Measurements from ENCODE around the gene LRTM1.

The LRTM1 gene

DNA sequence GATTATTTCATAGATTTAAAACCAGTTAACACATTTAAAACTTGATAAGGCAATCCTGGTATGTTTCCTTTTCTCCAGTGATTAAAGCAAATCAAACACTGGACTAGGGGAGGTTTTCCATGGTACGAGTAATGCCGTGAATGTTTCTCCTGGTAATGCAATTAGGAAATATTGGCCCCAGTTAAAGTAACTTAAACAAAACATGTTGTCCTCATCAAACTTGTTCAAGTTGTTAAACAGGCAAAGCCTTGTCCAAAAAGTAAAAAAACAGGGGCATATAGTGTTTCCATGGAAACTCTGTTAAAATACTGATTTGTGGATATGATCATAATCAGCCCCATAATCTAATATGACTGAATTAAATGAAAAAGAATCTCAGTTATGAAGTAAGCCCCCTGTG is 13.1 kb upstream of the LRTM1 start:
- no peak for DNase-seq (ENCODE audit: low read depth in 4 of 4, low spot score in 1 of 4)

DNA sequence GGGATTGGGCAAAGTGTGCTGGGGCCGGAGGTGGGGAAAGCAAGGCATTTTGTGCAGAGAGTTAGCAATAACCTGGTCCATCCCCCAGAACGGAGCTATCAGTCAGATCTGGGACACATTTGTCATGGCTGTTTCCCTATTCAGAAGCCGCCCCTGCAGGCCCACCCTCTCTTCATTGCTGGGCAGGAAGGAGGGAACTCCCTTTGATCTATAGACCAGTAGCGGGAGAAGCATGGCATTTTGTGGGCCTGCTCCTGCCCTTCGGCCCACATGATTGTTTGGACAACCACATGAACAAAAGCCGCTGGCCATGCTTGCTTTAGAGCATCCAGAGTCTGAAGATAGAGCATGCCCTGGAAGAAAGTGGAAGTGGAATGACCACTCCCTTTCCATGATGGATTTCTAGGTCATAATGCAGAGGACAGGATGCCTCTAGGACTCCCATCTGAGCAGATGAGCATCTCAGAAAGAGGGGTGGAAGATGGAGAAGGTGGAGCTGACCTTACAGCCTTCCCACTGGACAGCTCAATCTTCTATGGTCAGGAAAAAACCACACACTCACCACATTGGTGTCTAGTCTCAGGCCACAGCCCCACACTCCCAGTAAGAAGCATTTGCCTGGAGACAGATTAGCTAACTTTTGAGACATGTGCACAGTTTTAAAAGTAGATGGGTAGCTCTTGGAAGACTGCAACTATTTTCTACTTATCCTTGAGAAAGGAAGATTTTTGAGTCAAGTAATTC is 11.9 kb upstream of the LRTM1 start:
- no peak for DNase-seq (ENCODE audit: low read depth in 4 of 4, low spot score in 1 of 4)

DNA sequence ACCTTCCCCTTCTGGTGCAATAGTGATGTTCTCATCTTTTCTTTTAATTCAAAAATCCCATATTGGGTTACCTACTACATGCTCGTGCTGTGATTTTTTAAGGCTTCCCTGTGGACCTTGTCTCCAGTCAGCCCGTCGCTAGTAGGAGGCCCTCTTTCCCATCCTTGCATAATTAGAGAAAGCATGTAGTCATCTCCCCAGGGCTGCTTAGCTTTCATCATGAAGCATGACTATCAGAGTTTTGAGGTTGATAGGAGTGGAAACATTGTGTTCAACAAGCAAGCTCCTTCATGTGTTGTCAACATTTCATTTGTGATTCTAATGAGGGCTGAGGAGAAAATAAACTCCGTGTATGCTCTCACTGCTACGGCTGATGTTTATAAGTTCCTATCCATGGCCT is 8.7 kb upstream of the LRTM1 start:
- no peak for DNase-seq (ENCODE audit: low read depth in 4 of 4, low spot score in 1 of 4)

DNA sequence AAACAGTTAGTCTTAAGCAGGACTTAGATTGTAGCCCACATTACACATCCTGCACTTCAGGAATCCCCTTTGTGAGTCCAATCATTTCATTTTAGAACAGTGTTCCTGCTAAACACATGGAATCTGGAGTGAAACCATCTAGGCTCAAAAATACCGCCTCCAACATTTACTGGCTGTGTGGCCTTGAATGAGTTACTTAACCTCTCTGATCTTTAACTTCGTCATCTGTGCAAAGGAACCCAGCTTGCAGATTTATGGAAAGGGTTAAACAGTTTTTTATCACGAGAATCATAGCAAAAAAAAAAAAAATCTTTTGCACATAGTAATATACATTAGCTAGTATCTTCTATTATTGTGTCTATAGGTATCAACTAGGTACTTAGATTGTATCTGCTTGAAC is 8.0 kb upstream of the LRTM1 start:
- no peak for DNase-seq (ENCODE audit: low read depth in 4 of 4, low spot score in 1 of 4)

DNA sequence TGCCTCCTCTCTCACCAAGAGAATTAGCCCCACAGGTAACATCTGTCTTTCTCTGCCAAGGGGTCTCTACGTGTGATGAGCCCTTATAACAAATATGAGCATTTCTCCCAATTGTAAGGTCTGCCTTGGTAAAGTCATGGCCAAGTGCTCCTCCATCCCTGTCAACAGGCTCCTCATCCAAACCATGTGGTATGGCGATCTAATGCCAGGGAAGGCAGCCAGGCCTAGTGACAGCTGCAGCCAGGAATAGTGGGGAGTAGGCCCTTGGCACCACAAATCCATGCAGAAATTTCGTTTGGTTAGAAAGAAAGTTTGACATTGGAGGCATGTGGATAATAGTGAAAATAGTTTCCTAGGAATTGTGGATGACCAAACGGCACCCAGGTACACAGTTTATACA is 4.7 kb upstream of the LRTM1 start:
- DNase-seq (ENCODE audit: low read depth in 4 of 4, low spot score in 1 of 4): no peak

DNA sequence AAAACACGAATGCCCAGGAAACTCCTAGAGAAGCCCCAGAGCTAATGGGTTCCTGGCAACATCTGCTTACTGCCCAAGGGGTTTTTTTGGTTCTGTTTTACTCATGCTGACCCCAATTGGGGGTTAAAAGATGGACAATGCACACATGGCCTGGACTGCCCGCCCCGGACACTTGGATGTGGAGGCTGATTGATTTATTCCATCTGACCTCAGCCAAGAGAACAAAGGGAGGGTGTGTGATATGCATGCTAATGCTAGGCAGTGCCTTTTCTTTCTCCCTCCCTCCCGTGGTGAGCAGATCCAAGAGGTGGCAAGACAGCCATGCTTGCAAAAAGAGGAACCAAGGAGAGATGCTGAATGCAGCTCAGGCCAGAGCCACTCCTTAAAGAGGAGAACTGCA is 3.3 kb upstream of the LRTM1 start:
- DNase-seq (ENCODE audit: low read depth in 4 of 4, low spot score in 1 of 4): no peak

DNA sequence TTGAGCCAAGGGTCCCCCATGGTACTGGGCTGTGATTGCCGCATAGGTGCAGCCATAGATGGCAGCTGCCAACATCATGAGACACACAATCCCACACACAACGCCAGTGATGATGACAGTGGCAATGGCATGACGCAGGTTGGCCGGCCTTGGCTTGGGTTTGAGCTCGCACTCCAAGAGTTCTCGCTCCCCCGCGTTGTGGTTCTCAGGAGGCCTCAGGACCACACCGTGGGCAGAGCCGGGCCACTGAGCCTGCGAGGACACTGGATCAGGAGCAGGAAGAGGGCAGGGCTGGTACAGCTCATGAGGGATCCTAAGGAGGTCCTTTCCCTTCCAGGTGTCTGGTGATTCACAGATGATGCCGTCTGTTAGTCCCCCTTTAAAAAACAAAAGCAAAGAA is 9.3 kb downstream of the LRTM1 start:
- no peak for DNase-seq (ENCODE audit: low read depth in 4 of 4, low spot score in 1 of 4)

DNA sequence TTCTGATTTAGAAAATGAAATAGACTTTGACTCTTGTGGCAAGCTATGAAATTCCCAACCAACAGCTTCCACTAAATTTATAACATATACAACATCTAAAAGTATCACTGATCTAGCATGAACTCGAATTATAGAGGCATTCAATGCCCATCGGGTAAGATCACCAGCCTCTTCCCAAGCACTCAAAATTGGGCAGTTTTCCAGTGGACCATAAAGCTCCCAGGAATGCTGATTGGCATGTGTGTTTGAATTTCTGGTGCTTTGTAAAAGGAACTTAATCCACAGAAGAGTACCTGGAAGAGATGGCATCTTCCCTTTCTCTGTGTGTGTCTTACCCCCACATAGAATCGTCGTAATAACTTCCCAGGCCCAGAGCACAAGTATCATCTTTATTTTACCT is 10.0 kb downstream of the LRTM1 start:
- DNase-seq (ENCODE audit: low read depth in 4 of 4, low spot score in 1 of 4): no peak

DNA sequence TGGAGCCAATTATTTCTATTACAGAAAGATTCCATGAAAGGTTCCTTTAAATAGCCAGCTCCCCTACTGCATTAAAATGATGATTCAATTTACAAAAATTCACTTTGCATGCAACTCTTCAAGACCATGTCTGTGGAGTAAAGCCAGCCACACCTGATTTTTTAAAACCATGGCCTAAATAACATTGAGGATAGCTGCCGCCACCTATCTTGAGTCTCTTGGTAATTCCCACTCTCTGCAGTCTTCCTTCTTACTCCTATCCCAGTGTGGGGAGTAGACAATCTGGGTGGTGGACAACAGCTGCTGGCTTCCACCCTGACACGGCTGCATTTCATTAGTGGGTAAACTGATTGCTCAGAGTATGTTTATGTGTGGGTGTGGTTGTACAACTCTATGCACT is 10.7 kb downstream of the LRTM1 start:
- DNase-seq (ENCODE audit: low read depth in 4 of 4, low spot score in 1 of 4): no peak

DNA sequence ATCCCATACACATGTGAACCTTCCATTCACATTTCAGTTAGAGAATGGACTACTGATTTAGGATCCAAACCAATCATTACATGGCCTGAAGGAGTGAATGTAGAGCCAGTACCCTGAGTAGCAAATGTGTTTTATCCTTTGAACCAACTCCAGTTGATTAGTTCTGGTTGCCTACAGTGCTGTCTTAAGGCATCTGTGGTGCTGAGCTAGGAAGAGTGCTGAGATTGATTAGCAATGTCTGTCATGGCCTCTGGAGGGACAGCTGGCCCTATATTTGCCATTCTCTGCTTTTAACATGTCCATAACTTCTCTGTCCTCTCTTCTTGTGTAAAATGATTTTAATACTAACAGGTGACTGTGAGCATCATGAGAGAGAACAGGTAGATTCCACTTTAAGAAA is 11.1 kb downstream of the LRTM1 start:
- no peak for DNase-seq (ENCODE audit: low read depth in 4 of 4, low spot score in 1 of 4)

DNA sequence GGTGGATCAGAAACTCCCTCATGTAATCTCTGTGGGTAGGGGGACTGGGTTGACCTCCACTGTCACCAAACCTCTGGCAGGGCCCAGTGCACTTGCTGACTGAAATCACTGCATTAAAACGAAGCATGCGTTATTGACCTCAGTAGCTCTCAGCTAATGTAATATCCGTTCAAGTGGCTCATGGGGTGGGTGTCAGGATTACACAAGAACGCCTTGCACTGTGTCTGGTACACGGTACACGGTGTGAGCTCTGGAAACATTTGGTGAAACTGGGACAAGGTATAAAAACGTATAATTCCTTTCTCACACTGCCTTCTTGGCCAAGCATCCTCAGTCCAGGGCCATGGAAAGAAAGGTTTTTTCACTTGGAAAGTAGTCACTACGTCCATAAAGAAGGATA is 11.9 kb downstream of the LRTM1 start:
- no peak for DNase-seq (ENCODE audit: low read depth in 4 of 4, low spot score in 1 of 4)

DNA sequence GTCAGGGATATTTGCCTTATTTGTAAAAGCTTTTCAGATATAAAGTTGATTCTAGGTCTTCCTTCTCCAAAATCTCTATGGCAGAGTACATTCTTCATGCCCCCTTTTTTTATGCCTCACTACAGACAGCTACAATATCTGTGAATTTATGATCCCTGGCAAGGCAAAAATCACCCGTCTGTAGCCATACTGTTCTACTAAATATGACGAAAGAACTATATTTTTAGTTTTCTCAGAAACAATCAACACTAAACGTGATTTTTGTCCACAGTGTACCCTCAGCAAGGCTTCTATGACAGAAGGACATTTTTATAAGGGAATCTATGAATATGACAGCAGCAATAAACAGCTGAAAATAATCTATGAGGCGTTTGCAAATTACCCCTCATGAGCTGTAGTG is 12.7 kb downstream of the LRTM1 start:
- DNase-seq (ENCODE audit: low read depth in 4 of 4, low spot score in 1 of 4): no peak

DNA sequence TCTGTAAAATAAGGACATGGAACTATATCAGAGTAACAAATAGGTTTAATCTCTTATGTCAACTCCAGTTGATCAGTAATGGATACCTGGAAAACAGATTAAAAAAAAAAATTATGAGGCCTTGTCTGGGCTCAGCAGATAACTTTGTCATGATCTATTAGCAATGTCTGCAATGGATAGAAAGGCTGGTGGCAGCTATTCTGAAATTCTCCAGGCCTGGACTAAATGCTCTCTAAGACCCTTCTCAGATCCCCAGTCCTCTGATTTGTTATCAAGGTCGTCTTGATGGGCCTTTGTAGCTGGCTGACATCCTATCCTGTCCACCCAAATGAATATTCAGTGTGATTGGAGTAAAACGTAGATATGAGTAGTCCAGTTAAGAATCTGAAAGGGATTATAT is 13.7 kb downstream of the LRTM1 start:
- no peak for DNase-seq (ENCODE audit: low read depth in 4 of 4, low spot score in 1 of 4)

DNA sequence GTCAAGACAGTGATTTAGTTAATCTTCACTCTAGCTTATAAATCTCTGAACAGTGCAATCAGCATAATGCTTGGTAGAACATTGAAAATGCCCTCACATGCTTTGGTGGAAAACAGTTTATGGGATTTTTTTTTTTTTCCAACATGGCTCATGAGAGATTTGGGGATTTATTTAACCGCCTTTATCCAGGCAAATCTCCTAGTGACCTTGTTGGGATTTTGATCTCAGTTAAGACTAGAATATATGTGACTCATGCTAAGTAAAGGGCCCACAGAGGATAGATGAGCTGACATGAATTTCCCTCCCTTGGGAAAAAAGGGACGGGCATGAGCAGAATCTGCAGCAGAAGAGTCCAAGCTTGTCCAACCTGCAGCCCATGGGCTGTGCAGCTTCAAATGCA is 18.7 kb downstream of the LRTM1 start:
- no peak for DNase-seq (ENCODE audit: low read depth in 4 of 4, low spot score in 1 of 4)

DNA sequence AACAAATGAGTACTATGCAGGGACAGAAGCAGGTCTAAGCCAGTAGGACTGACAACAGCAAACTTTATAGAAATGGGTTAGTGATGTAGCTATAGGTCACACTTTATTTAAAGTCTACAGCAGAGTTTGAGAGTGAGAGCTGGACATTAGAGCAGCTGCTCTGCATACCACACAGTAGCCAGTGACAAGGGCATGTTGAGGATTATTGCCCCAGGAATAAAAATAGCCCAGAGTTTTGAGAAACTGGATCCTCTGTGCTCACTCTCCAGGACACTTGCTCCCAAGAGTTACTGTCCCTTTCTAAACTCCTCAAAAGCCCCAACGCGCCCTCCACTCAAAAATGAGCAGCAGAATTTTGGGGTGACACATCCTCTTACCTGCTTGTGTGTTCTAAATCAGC is 21.1 kb downstream of the LRTM1 start:
- DNase-seq (ENCODE audit: low read depth in 4 of 4, low spot score in 1 of 4): no peak

DNA sequence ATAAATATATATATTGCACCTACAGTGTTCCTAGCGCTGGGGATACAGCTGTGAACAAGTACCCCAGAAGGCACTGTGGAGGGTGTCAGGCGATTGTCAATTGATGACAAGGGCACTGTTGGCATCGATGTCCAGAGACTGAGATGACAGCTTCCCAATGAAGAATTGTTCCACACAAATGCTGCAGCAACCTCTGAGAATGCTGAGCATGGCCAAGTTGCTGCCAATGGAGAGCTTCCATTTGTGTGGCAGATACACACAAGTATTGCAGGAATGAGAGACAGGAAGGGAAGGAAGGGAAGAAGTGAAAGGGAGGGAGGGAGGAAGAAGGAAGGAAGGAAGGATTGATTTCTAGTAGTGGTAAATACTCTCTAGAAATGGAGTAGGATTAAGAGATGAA is 21.9 kb downstream of the LRTM1 start:
- DNase-seq (ENCODE audit: low read depth in 4 of 4, low spot score in 1 of 4): no peak

DNA sequence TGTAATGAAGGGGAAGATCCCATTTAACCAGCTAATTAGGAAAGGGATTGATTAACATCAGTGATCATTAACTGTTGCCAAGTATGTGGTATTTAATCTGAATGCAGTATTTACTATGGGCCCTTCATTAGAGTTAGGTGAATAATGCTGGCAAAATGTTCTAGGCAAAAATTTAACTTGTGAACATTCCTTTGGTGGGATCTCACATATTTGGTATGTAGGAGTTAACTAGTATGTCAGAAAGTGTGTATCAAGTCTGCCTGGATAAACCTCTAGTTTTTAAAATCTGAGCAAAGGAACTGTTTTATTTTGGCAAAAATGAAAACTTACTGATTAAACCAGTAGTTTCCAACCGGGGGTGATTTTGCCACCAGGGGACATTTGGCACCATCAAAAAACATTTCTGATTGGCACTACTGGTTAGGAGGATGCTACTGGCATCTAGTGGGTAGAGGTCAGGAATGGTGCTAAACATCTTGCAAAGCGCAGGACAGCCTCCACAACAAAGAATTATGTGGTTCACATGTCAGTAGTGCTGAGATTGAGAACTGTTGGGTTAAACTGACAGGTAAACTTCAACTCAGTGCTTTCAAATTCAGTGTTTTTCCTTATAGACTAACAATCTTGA is 22.5 kb downstream of the LRTM1 start:
- DNase-seq (ENCODE audit: low read depth in 4 of 4, low spot score in 1 of 4): no peak

DNA sequence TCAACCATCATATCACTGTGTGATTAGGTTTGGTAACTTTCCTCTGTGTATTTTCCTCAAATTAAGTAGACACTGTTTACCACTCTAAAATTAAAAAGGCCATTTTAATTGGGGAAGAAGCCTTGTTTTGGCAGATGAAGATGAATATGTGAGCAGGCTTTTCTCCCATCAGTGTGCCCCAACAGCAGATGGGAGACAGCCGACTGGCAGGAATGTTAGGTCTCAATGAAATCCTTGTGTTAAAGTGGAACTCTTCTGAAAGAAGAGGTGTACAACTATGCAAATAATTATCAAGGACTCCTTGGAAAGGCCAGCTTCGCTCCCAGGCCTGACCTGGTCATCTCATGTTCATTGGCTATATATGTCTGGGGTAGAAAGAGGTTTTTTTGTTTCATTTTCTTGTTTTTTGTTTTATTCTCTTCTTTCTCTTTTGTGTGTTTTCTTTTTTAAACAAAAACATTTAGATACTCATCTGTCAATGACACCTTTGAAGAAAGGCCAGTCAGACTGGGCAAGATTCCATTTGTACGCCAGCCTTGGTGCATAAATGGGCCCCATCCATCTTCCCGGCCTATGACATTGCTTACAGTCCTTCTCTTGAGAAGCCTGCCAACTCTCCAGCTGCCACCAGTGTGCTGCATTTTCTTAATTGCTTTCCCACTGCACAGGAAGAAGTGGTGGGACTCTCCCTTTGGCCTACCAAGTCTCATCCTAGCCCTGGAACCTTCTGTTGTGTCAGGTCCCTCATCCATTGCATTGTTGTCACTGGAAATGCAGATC is 25.8 kb downstream of the LRTM1 start:
- no peak for DNase-seq (ENCODE audit: low read depth in 4 of 4, low spot score in 1 of 4)

DNA sequence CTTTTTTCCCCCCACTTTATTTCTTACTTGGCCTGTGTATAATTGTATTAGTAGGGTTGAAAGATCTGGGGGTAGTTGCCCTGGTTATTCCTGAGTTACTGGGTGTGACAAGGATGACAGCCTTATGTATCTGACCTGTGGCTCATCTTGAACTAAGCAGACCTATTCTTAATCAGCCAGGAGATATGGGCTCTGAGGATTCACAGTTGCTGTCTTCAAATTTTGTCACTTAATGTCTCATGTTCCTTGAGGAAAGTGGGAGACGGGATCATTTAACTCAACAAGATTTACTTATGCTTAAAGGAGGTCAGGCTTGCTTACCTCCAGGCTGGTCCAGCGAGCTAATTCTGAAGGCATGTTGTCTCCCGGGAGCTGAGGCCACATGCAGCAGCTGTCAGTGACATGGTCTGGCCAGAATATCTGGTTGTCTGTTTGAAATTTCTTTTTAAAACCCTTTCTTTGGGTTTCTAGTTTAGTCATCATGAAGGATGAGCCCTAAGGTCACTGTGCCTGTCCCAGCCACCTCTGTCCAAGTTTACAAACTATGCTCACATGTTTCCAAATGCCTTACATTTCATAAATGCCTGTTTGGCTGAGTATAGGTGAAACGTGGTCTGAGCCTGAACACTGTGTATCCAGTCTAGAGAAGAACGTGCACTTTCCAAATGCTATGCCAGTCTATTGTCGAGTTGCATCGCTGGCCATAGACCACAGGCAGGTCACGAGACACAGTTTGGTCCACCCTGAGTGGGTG is 26.8 kb downstream of the LRTM1 start:
- no peak for DNase-seq (ENCODE audit: low read depth in 4 of 4, low spot score in 1 of 4)

DNA sequence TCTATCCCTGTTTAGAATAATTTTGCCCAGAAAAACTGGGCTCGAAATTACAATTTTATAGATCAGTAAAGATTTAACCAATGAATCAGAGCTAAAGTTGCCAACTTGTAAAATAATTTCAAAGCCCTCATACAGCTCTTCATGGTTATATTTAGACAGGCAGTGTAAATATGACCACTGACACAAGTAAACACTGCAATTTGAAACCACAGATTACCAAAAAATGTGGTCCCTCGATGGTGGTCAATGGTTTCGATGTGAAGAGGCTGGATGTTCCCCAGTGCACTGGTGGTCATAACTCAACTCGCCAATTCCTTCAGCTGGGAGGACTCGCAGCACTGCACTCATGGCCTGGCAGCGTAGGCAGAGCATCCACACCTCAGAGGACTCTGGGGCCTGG is 28.6 kb downstream of the LRTM1 start:
- no peak for DNase-seq (ENCODE audit: low read depth in 4 of 4, low spot score in 1 of 4)

DNA sequence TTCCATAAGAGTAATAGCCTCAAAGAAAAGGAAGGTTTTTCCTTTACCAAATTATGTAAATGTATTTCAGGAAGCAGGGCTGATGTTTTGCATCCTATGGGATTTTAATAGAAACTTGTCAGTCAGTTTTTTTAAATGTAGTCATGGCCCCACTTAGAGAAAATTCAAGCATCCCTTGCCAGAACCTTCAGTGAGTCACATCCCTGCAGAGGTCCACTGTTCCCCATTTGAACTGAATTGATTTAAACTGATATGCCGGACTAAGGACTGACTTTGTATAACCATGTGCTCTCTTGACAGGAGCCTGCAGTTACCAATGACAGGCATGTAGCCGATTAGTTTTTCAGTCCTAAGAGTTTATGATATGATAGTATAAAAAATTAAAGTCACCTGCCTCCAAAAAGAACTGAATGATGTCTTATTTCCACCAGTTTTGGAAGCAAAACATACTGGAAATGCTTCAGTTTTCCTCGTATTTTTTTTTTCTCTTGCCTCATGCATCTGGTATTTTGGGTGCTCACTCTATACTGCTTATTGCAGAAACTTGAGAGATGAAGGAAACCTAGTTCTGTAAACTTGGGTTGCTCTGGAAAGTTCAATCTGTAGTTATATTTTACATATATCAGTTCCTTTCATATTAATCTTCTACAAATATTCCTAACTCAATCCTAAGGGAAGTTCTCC is 30.7 kb downstream of the LRTM1 start:
- DNase-seq (ENCODE audit: low read depth in 4 of 4, low spot score in 1 of 4): no peak
